ENCODE data around the gene KRT76. TPM values are rescaled to one million over a fixed set of nuclear protein-coding genes. Genes with fewer than 3 reads are reported as not detected.

Gene KRT76
- total RNA-seq (not detected in 2 replicates), polyA plus RNA-seq (not detected in 2 replicates), polyA minus RNA-seq (not detected in 2 replicates)
- not detected for total RNA-seq (2013)

GRCh38 chr12:52776913-52777395, at the start of gene KRT76:
Gene KRT76 (minus strand): TSS chr12:52777345. CDS start chr12:52777291, 54 bp downstream.
- Mint-ChIP-seq H3K4me3 (no peak within 1 kb of the TSS), H3K4me1 (no peaks in the 10 kb centered on the region), H3K27me3 (peaks cover 32% of the 10 kb centered on the region), H3K9me3 (ENCODE audit: insufficient read depth) (no peaks in the 10 kb centered on the region), H3K27ac (no peak within 1 kb of the TSS)
- H2AFZ ChIP-seq (ENCODE audit: insufficient read depth, low read depth, low read length, poor library complexity, severe bottlenecking) = no peak within 1 kb of the TSS
- no peak for TF ChIP-seq CTCF (IDR thresholded peaks at IDR 0.05)
- H3K36me3 ChIP-seq (replicated peaks in 1 of 2; ENCODE audit: control extremely low read depth in 1 of 2, control insufficient read depth in 1 of 2, extremely low read depth in 1 of 2, insufficient read depth in 2 of 2, low read length in 1 of 2) = no peaks in the 10 kb centered on the region
- ChIA-PET CTCF (no interaction called here), POLR2A (no interaction called here)
- H3K9me3 ChIP-seq (ENCODE audit: control extremely low read depth in 1 of 3, control insufficient read depth in 2 of 3, insufficient read depth in 1 of 3, low read length in 2 of 3) = peaks cover 0 to 2% (median 0%) of the 10 kb centered on the region in 3 donors
- no peaks in the 10 kb centered on the region for H3K79me2 ChIP-seq (ENCODE audit: control insufficient read depth, insufficient read depth, low read length)
- H3K4me1 ChIP-seq (ENCODE audit: control insufficient read depth in 2 of 2, insufficient read depth in 2 of 2, low read length in 2 of 2) = no peaks in the 10 kb centered on the region
- H3K9ac ChIP-seq (ENCODE audit: low read length) = no peak within 1 kb of the TSS
- no peak within 1 kb of the TSS for H3K4me3 ChIP-seq (ENCODE audit: control extremely low read depth in 1 of 5, extremely low read depth in 1 of 5, insufficient read depth in 1 of 5, low read depth in 2 of 5, low read length in 4 of 5)
- no peak within 1 kb of the TSS for H3K4me2 ChIP-seq (replicated peaks; ENCODE audit: low read depth, low read length, poor library complexity, severe bottlenecking)
- no peak for ATAC-seq (ENCODE audit: low read depth)
- WGBS (ENCODE audit: insufficient coverage) = 94% methylated on average over 8 of the region's 8 CpGs
- H4K20me1 ChIP-seq (ENCODE audit: control insufficient read depth, insufficient read depth, low read length, poor library complexity, severe bottlenecking) = no peaks in the 10 kb centered on the region
- no peak within 1 kb of the TSS for H3K27ac ChIP-seq (ENCODE audit: low read length in 2 of 2)
- intact Hi-C loops (cut with micrococcal nuclease) = no loop called here
- no peak for DNase-seq
- H3K27me3 ChIP-seq (replicated peaks in 1 of 4; ENCODE audit: control extremely low read depth in 1 of 4, control insufficient read depth in 3 of 4, insufficient read depth in 4 of 4, low read length in 3 of 4) = peaks cover 0 to 4% (median 0%) of the 10 kb centered on the region in 4 experiments

GRCh38 chr12:52825961-52826360, 48.8 kb upstream of the KRT76 start:
- Histone ChIP-seq H3K79me2 (ENCODE audit: control insufficient read depth, insufficient read depth, low read length) (no peaks in the 10 kb centered on the region), H3K36me3 (replicated peaks in 1 of 2; ENCODE audit: control extremely low read depth in 1 of 2, control insufficient read depth in 1 of 2, extremely low read depth in 1 of 2, insufficient read depth in 2 of 2, low read length in 1 of 2) (no peaks in the 10 kb centered on the region), H3K4me3 (ENCODE audit: control extremely low read depth in 1 of 5, extremely low read depth in 1 of 5, insufficient read depth in 1 of 5, low read depth in 2 of 5, low read length in 4 of 5) (no peak overlapping the region), H3K9me3 (ENCODE audit: control extremely low read depth in 1 of 3, control insufficient read depth in 2 of 3, insufficient read depth in 1 of 3, low read length in 2 of 3) (no peaks in the 10 kb centered on the region), H3K4me1 (ENCODE audit: control insufficient read depth in 2 of 2, insufficient read depth in 2 of 2, low read length in 2 of 2) (no peaks in the 10 kb centered on the region), H3K27ac (ENCODE audit: low read length in 2 of 2) (no peak overlapping the region), H3K27me3 (replicated peaks in 1 of 4; ENCODE audit: control extremely low read depth in 1 of 4, control insufficient read depth in 3 of 4, insufficient read depth in 4 of 4, low read length in 3 of 4) (peaks cover 0 to 8% (median 0%) of the 10 kb centered on the region in 4 experiments), H4K20me1 (ENCODE audit: control insufficient read depth, insufficient read depth, low read length, poor library complexity, severe bottlenecking) (no peaks in the 10 kb centered on the region), H2AFZ (ENCODE audit: insufficient read depth, low read depth, low read length, poor library complexity, severe bottlenecking) (no peak overlapping the region), H3K4me2 (replicated peaks; ENCODE audit: low read depth, low read length, poor library complexity, severe bottlenecking) (no peak overlapping the region), H3K9ac (ENCODE audit: low read length) (no peak overlapping the region)
- ChIA-PET CTCF (no interaction called here), POLR2A (no interaction called here)
- H3K4me1 Mint-ChIP-seq = no peaks in the 10 kb centered on the region
- no peak overlapping the region for H3K27ac Mint-ChIP-seq
- H3K9me3 Mint-ChIP-seq (ENCODE audit: insufficient read depth) = no peaks in the 10 kb centered on the region
- WGBS (ENCODE audit: insufficient coverage) = 86% methylated on average over 4 of the region's 4 CpGs
- TF ChIP-seq EZH2 (IDR thresholded peaks at IDR 0.05; ENCODE audit: borderline replicate concordance, insufficient read depth, low read depth, low read length, poor library complexity, severe bottlenecking) = no peak
- no peak for TF ChIP-seq CTCF (IDR thresholded peaks at IDR 0.05)
- H3K27me3 Mint-ChIP-seq = peaks cover 28% of the 10 kb centered on the region
- no peak for ATAC-seq (ENCODE audit: low read depth)
- intact Hi-C loops (cut with micrococcal nuclease) = no loop called here
- H3K4me3 Mint-ChIP-seq = no peak overlapping the region
- no peak for DNase-seq
